Kidney (tissue), 14 donors: Measurements from ENCODE around the gene LRRC57. TPM values are rescaled to one million over a fixed set of nuclear protein-coding genes. Genes with fewer than 3 reads are reported as not detected.
A peak's percentile ranks its signal among the peaks of the same experiment; 100 is the strongest.

Experiments
- DNase-seq, 5 donors: peaks; one replicate each; pipeline ENCODE4 v3.0.0-alpha.2; 2013 to 2020
- FAIRE-seq: peaks from 2 replicates; lab custom pipeline; 2012; peaks lifted over from hg19 to GRCh38; lab: Jason Lieb, UNC
- H3K27ac ChIP-seq, 2 donors: one replicate each; pipeline ENCODE4 v1.7.0; 2013; ENCODE audit warnings: low read depth in 2 of 2, low read length in 2 of 2, inconsistent platforms in 1 of 2
- H3K27me3 ChIP-seq: one replicate; pipeline ENCODE4 v1.7.1; 2013; ENCODE audit warnings: low read length, inconsistent platforms; ENCODE audit not compliant: control insufficient read depth, insufficient read depth
- H3K36me3 ChIP-seq, 3 donors: one replicate each; pipeline versions ENCODE4 v1.7.0 to v1.7.1; 2013; ENCODE audit warnings: low read length in 3 of 3, control low read depth in 1 of 3, inconsistent platforms in 1 of 3; ENCODE audit not compliant: insufficient read depth in 3 of 3, control insufficient read depth in 2 of 3
- H3K4me1 ChIP-seq, 3 donors: one replicate each; pipeline versions ENCODE4 v1.7.0 to v1.7.1; 2013; ENCODE audit warnings: low read length in 3 of 3, inconsistent platforms in 1 of 3, low read depth in 1 of 3; ENCODE audit not compliant: control insufficient read depth in 2 of 3, insufficient read depth in 2 of 3
- H3K4me3 ChIP-seq, 3 donors: one replicate each; pipeline versions ENCODE4 v1.7.0 to v1.8.1; 2013; ENCODE audit warnings: low read length in 3 of 3, control low read depth in 1 of 3, inconsistent platforms in 1 of 3
- H3K9ac ChIP-seq, 3 donors: one replicate each; pipeline versions ENCODE4 v1.7.0 to v1.7.1; 2013; ENCODE audit warnings: low read length in 3 of 3, control low read depth in 1 of 3, inconsistent platforms in 1 of 3
- H3K9me3 ChIP-seq, 3 donors: one replicate each; pipeline versions ENCODE4 v1.7.0 to v1.7.1; 2013; ENCODE audit warnings: low read length in 3 of 3, control low read depth in 1 of 3, inconsistent platforms in 1 of 3; ENCODE audit not compliant: control insufficient read depth in 2 of 3, insufficient read depth in 1 of 3
- intact Hi-C: fragments of 100-400 bp; cut with DNase I; formaldehyde crosslinking; loops from one replicate; pipeline ENCODE4 v1.11.1; 2022
- polyA plus RNA-seq: library from polyadenylated mRNA; stranded (reverse); fragments of 350-450 nt; fragmentation: Illumina TruSeq; extraction: RNeasy Lipid Tissue Mini Kit (QIAGEN cat#74804); gene quantifications from one replicate; pipeline ENCODE4 v1.2.3, GENCODE V29; 2014; ENCODE audit warnings: low read depth, low replicate concordance; ENCODE audit not compliant: insufficient read depth
- total RNA-seq: library from RNA; stranded (reverse); fragmentation: NEBNext Ultra II Directional; extraction: Animal tissue kit (Norgen Biotek cat#: 25700); gene quantifications from one replicate; pipeline ENCODE4 v1.2.1, GENCODE V29; 2021
- TF ChIP-seq, protein P1 (sequence below): IDR thresholded peaks from 3 replicates; pipeline ENCODE4 v1.5.1; 2012; ENCODE audit warnings: mild to moderate bottlenecking, moderate library complexity, borderline replicate concordance; ENCODE audit not compliant: insufficient read depth; ENCODE audit errors: extremely low read depth
- donor health status: control.
- donor health status: control.
- donor health status: control.
- donor health status: control.
- donor health status: control.
- donor health status: DM: yes; HTN: yes; CAD: no.
- donor health status: Normal renal cell carcinoma (clear cell type).

Gene LRRC57
- total and polyA plus RNA-seq, 2 donors from 2014 or later, result 8.6 to 21.1 TPM

GRCh38 chr15:42490671-42491538 lies 57.7 kb downstream of the LRRC57 start, which contains the start of gene ZNF106:
TSS of gene ZNF106 (minus strand) at chr15:42491141. CDS start at chr15:42472289, 18,852 bp downstream.
- peak; percentile 95 to 98 (median 95) for DNase-seq
- peak within 1 kb of the TSS; percentile 97 to 99 (median 98) for H3K4me3 ChIP-seq
- no peaks in the 10 kb centered on the region for H3K9me3 ChIP-seq
- intact Hi-C loops, result no loop called here
- TF ChIP-seq, protein P1, sequence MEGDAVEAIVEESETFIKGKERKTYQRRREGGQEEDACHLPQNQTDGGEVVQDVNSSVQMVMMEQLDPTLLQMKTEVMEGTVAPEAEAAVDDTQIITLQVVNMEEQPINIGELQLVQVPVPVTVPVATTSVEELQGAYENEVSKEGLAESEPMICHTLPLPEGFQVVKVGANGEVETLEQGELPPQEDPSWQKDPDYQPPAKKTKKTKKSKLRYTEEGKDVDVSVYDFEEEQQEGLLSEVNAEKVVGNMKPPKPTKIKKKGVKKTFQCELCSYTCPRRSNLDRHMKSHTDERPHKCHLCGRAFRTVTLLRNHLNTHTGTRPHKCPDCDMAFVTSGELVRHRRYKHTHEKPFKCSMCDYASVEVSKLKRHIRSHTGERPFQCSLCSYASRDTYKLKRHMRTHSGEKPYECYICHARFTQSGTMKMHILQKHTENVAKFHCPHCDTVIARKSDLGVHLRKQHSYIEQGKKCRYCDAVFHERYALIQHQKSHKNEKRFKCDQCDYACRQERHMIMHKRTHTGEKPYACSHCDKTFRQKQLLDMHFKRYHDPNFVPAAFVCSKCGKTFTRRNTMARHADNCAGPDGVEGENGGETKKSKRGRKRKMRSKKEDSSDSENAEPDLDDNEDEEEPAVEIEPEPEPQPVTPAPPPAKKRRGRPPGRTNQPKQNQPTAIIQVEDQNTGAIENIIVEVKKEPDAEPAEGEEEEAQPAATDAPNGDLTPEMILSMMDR, result no peak
- H3K27ac ChIP-seq, result peak within 1 kb of the TSS; percentile 92 to 98
- H3K27me3 ChIP-seq, result no peaks in the 10 kb centered on the region
- peak within 1 kb of the TSS; percentile 97 to 100 (median 98) for H3K9ac ChIP-seq
- no peak for FAIRE-seq
- no peaks in the 10 kb centered on the region for H3K36me3 ChIP-seq
- peaks cover 0 to 12% (median 3%) of the 10 kb centered on the region in 3 donors for H3K4me1 ChIP-seq

- Histone ChIP-seq H3K4me3 (peak overlapping the region; percentile 63 to 99 (median 98)), H3K27ac (peak overlapping the region; percentile 92 to 98), H3K4me1 (peaks cover 0 to 12% (median 3%) of the 10 kb centered on the region in 3 donors), H3K9me3 (no peaks in the 10 kb centered on the region), H3K9ac (peak overlapping the region; percentile 45 to 100 (median 98)), H3K36me3 (peaks cover 0 to 2% (median 0%) of the 10 kb centered on the region in 3 donors), H3K27me3 (no peaks in the 10 kb centered on the region)
- DNase-seq (peak in 1 of 5 donors; percentile 47), FAIRE-seq (no peak)
- intact Hi-C loops, result no loop called here
- TF ChIP-seq, protein P1, result no peak
Observed at GRCh38 chr15:42490291-42490670, 58.3 kb downstream of the LRRC57 start.

Other genes starting within 250 kb of the LRRC57 start
- 12.9 TPM for gene CAPN3, start 189.3 kb downstream of the LRRC57 start, total RNA-seq
- gene CAPN3, start 189.3 kb downstream of the LRRC57 start, polyA plus RNA-seq, result 39.7 TPM
- gene ZNF106, start 57.7 kb downstream of the LRRC57 start, total RNA-seq, result 52.0 TPM
- 7.2 TPM for gene ZNF106, start 57.7 kb downstream of the LRRC57 start, polyA plus RNA-seq
- 55.0 TPM for gene SNAP23, start 53.2 kb downstream of the LRRC57 start, total RNA-seq
- 34.1 TPM for gene SNAP23, start 53.2 kb downstream of the LRRC57 start, polyA plus RNA-seq
- gene HAUS2, start within 50 bp of the LRRC57 start, total RNA-seq, result 17.4 TPM
- gene HAUS2, start within 50 bp of the LRRC57 start, polyA plus RNA-seq, result 6.6 TPM
- gene STARD9, start 26.8 kb upstream of the LRRC57 start, total RNA-seq, result 7.2 TPM
- 1.1 TPM for gene STARD9, start 26.8 kb upstream of the LRRC57 start, polyA plus RNA-seq
- gene CDAN1, start 188.3 kb upstream of the LRRC57 start, total RNA-seq, result 13.1 TPM
- gene CDAN1, start 188.3 kb upstream of the LRRC57 start, polyA plus RNA-seq, result 7.0 TPM